HepG2 (cell line): Measurements from ENCODE around the gene PRPSAP2. TPM values are rescaled to one million over a fixed set of nuclear protein-coding genes. Genes with fewer than 3 reads are reported as not detected.
A peak's percentile ranks its signal among the peaks of the same experiment; 100 is the strongest.

ENCODE experiments used
- ATAC-seq: fragments of 200-7000 bp; cut with Tn5 transposase; 3 replicates; pipeline ENCODE4 v1.9.1; 2020; ENCODE audit warnings: mild to moderate bottlenecking, moderate library complexity
- BruUV-seq: library from RNA; stranded (reverse); fragments of 400-500 nt; replicated peaks from 2 replicates; lab custom pipeline; 2021; lab: Mats Ljungman, UMichigan
- CTCF ChIA-PET: fragments of 300-600 bp; formaldehyde crosslinking; extraction: SDS; loops from one replicate; lab custom pipeline; 2021; ENCODE audit warnings: low total read pairs, inconsistent platforms, low intra/inter-chr PET ratio; lab: Yijun Ruan, JAX
- POLR2A ChIA-PET: fragments of 350-600 bp; sonication (Branson Sonifier 250); formaldehyde crosslinking; loops from one replicate; lab custom pipeline; 2020; ENCODE audit warnings: antibody characterized with exemption, inconsistent platforms; lab: Yijun Ruan, JAX
- DNase-seq: peaks from one replicate; pipeline ENCODE4 v3.0.0-alpha.2; 2015; ENCODE audit warnings: low spot score
- FAIRE-seq: peaks from 3 replicates; lab custom pipeline; 2011; peaks lifted over from hg19 to GRCh38; lab: Jason Lieb, UNC
- H2AFZ ChIP-seq: one replicate; pipeline ENCODE4 v1.6.1; 2011; ENCODE audit warnings: low read length, inconsistent platforms
- H3K27ac ChIP-seq: fragments of 300-600 bp; 3 replicates; pipeline ENCODE4 v1.8.0; 2011; ENCODE audit warnings: mixed run types, mild to moderate bottlenecking, mixed read lengths, low read length, inconsistent platforms; ENCODE audit not compliant: insufficient read depth; ENCODE audit errors: extremely low read length
- H3K27me3 ChIP-seq, 2 experiments: fragments of 200-600 bp in 1 of 2; 2 replicates in 1 of 2; 3 replicates in 1 of 2; pipeline versions ENCODE4 v1.6.0 to v1.8.0; 2011; ENCODE audit warnings: low read length in 2 of 2, mild to moderate bottlenecking in 2 of 2, moderate library complexity in 2 of 2, inconsistent platforms in 1 of 2; ENCODE audit not compliant: insufficient read depth in 2 of 2, control insufficient read depth in 1 of 2
- H3K36me3 ChIP-seq, 2 experiments: fragments of 200-600 bp in 1 of 2; replicated peaks in 1 of 2; 2 replicates in 1 of 2; 3 replicates in 1 of 2; pipeline versions ENCODE4 v1.5.1 to v1.8.0; 2011; ENCODE audit warnings: low read length in 2 of 2, inconsistent platforms in 1 of 2; ENCODE audit not compliant: insufficient read depth in 2 of 2, control insufficient read depth in 1 of 2
- H3K4me1 ChIP-seq: 2 replicates; pipeline ENCODE4 v1.5.1; 2012; ENCODE audit warnings: low read length, inconsistent platforms; ENCODE audit not compliant: insufficient read depth
- H3K4me2 ChIP-seq: 2 replicates; pipeline ENCODE4 v1.6.0; 2011; ENCODE audit warnings: low read depth, low read length, inconsistent platforms
- H3K4me3 ChIP-seq, 3 experiments: fragments of 200-600 bp in 1 of 3; sonication (generic), shearing (Covaris generic) in 1 of 3; replicated peaks in 1 of 3; 2 replicates each; pipeline ENCODE4 v1.5.1; 2011 to 2016; ENCODE audit warnings: low read length in 3 of 3, inconsistent platforms in 2 of 3, low read depth in 2 of 3, mild to moderate bottlenecking in 2 of 3, control low read depth in 1 of 3, mixed read lengths in 1 of 3; ENCODE audit not compliant: insufficient read depth in 1 of 3
- H3K79me2 ChIP-seq: one replicate; pipeline ENCODE4 v1.6.1; 2011; ENCODE audit warnings: low read length, inconsistent platforms; ENCODE audit not compliant: insufficient read depth
- H3K9ac ChIP-seq: 2 replicates; pipeline ENCODE4 v1.6.0; 2011; ENCODE audit warnings: mild to moderate bottlenecking, low read depth, low read length, inconsistent platforms; ENCODE audit not compliant: insufficient read depth
- H3K9me3 ChIP-seq: 2 replicates; pipeline ENCODE4 v1.5.1; 2012; ENCODE audit warnings: mild to moderate bottlenecking, low read length
- H4K20me1 ChIP-seq: 2 replicates; pipeline ENCODE4 v1.6.0; 2011; ENCODE audit warnings: inconsistent platforms, mild to moderate bottlenecking, low read length, moderate library complexity; ENCODE audit not compliant: insufficient read depth
- BRCA1 ChIP-seq: sonication (generic); formaldehyde crosslinking; IDR thresholded peaks from 2 replicates; pipeline ENCODE4 v1.4.0; 2020; ENCODE audit warnings: missing genetic modification reagents
- CEBPG ChIP-seq: IDR thresholded peaks from 2 replicates; pipeline ENCODE4 v1.6.1; 2016
- HDAC2 ChIP-seq: sonication (generic); formaldehyde crosslinking; IDR thresholded peaks from 2 replicates; pipeline ENCODE4 v1.4.0; 2020; ENCODE audit warnings: missing genetic modification reagents
- HNF4A ChIP-seq: sonication (generic); formaldehyde crosslinking; IDR thresholded peaks from 2 replicates; pipeline ENCODE4 v1.4.0; 2020; ENCODE audit warnings: missing genetic modification reagents
- MIXL1 ChIP-seq: IDR thresholded peaks from 2 replicates; pipeline ENCODE4 v1.6.1; 2016
- PITX1 ChIP-seq: sonication (generic); formaldehyde crosslinking; IDR thresholded peaks from 2 replicates; pipeline ENCODE4 v1.5.1; 2020; ENCODE audit warnings: mild to moderate bottlenecking, missing genetic modification reagents
- SALL1 ChIP-seq: sonication (generic); formaldehyde crosslinking; IDR thresholded peaks from 2 replicates; pipeline ENCODE4 v1.8.0; 2022; ENCODE audit warnings: mild to moderate bottlenecking, missing genetic modification reagents
- SP2 ChIP-seq: sonication (generic); formaldehyde crosslinking; IDR thresholded peaks from 2 replicates; pipeline ENCODE4 v1.5.1; 2020; ENCODE audit warnings: mild to moderate bottlenecking, missing genetic modification reagents
- TBX2 ChIP-seq: sonication (generic); formaldehyde crosslinking; IDR thresholded peaks from 2 replicates; pipeline ENCODE4 v1.5.0; 2020; ENCODE audit warnings: missing genetic modification reagents, mild to moderate bottlenecking, borderline replicate concordance
- TBX3 ChIP-seq: fragments of 450-650 bp; IDR thresholded peaks from 2 replicates; pipeline ENCODE4 v1.6.1; 2017; ENCODE audit warnings: antibody characterized with exemption, mild to moderate bottlenecking, inconsistent platforms, borderline replicate concordance
- ZBTB38 ChIP-seq: sonication (generic); formaldehyde crosslinking; IDR thresholded peaks from 2 replicates; pipeline ENCODE4 v1.5.1; 2020; ENCODE audit warnings: mild to moderate bottlenecking, missing genetic modification reagents
- ZNF274 ChIP-seq: sonication (generic); formaldehyde crosslinking; IDR thresholded peaks from 2 replicates; pipeline ENCODE4 v1.5.1; 2020; ENCODE audit warnings: mild to moderate bottlenecking, missing genetic modification reagents
- ZNF501 ChIP-seq: sonication (generic); formaldehyde crosslinking; IDR thresholded peaks from 2 replicates; pipeline ENCODE4 v1.5.1; 2020; ENCODE audit warnings: mild to moderate bottlenecking, moderate library complexity, missing genetic modification reagents
- ZNF530 ChIP-seq: sonication (generic); formaldehyde crosslinking; IDR thresholded peaks from 2 replicates; pipeline ENCODE4 v1.5.0; 2020; ENCODE audit warnings: low read depth, mild to moderate bottlenecking, missing genetic modification reagents
- ZNF607 ChIP-seq: sonication (generic); formaldehyde crosslinking; IDR thresholded peaks from 2 replicates; pipeline ENCODE4 v1.5.1; 2020; ENCODE audit warnings: missing genetic modification reagents, mild to moderate bottlenecking, borderline replicate concordance
- ZNF788 ChIP-seq: sonication (generic); formaldehyde crosslinking; IDR thresholded peaks from 2 replicates; pipeline ENCODE4 v1.5.0; 2020; ENCODE audit warnings: mild to moderate bottlenecking, missing genetic modification reagents, borderline replicate concordance
- WGBS: methylation state at CpG from one replicate; pipeline ENCODE4 v1.1.6; 2017; ENCODE audit warnings: low lambda C conversion rate; 5-methylcytosine and 5-hydroxymethylcytosine counted together
- in situ Hi-C: cut with HindIII; loops from 2 replicates; pipeline ENCODE4 v1.10.0; 2017; ENCODE audit warnings: low pct_unique_long_range_greater_than_20kb; ENCODE audit not compliant: extremely low pct_ligation_motif_present
- intact Hi-C: fragments of 100-400 bp; cut with micrococcal nuclease; formaldehyde crosslinking; loops from one replicate; pipeline ENCODE4 v1.10.0; 2022; ENCODE audit not compliant: unreplicated experiment
- polyA plus RNA-seq, 8 experiments: library from polyadenylated mRNA; depleted of rRNA in 3 of 8; stranded (reverse) in 7 of 8; unstranded in 1 of 8; fragments of >200 nt; fragmentation: Illumina TruSeq in 4 of 8; extraction: Trizol in 4 of 8; gene quantifications; 2 replicates each; pipeline versions ENCODE4 v1.2.1 to v1.2.3, GENCODE V29; 2011 to 2016; ENCODE audit warnings: low read depth in 4 of 8, missing spikeins in 1 of 8, mixed read lengths in 1 of 8; ENCODE audit not compliant: insufficient read depth in 1 of 8
- total RNA-seq, 5 experiments: library from RNA; depleted of rRNA; stranded (reverse); fragments of >200 nt; fragmentation: Illumina TruSeq; extraction: Trizol; gene quantifications; 2 replicates each; pipeline ENCODE4 v1.2.3, GENCODE V29; 2016; ENCODE audit warnings: low read depth in 1 of 5
- TF ChIP-seq, protein P1 (sequence below): sonication (generic); formaldehyde crosslinking; IDR thresholded peaks from 2 replicates; pipeline ENCODE4 v1.5.1; 2020; ENCODE audit warnings: mild to moderate bottlenecking, missing genetic modification reagents, moderate library complexity
- TF ChIP-seq, protein P2 (sequence below): sonication (generic); formaldehyde crosslinking; IDR thresholded peaks from 2 replicates; pipeline ENCODE4 v1.4.0; 2020; ENCODE audit warnings: missing genetic modification reagents

PRPSAP2 gene
- total and polyA plus RNA-seq, 2 of the 13 experiments (the other 11 are each of a cell fraction or from before 2014, with no cell fraction given) = 34.0 to 58.9 TPM

DNA sequence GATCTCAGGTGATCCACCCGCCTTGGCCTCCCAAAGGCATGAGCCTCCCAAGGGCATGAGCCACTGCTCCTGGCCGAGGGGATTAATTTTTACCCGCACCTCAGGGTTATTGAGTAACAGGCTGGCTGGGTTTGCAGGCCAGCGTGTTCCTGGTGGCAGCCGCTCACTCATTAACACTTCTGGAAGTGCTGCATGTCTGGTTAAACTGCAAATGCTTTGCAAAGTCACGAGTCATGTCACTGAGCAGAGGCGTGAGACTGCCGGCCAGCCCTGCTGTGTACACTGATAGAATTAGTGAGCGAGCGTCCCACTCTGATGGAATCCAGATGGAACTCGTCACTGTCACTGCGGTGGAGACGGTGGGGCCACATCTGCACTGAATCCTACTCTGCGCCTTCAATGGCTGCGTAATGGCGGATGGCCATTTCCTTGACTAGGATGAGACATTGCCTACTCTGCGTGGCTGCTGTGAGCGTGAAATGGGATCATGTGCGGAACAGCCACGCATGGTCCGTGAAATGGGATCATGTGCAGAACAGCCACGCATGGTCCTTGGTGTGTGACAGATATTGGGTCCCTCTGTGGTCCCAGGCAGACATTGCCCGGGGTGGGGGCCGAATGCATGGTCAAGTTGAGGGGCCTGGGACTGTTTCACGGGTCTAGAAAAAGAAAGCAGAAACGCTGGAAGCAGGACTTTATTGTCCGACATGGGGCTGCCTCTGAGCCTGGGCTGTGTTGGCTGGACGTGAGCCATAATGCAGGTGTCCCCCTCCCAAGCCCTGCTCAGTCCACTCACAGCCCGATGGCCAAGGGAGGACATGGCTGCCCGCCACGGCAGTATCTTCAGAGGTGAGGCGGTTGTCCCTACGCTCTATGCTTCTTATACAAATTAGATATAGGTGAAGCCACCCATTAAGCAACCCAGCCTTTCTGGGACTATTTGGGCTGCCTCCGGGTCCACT lies 93.3 kb downstream of the PRPSAP2 start:
- Histone ChIP-seq H3K79me2 (no peaks in the 10 kb centered on the region), H3K27me3 (peaks cover 1 to 22% of the 10 kb centered on the region in 2 experiments; a peak in 3 of 5 replicates), H3K9ac (no peak overlapping the region), H3K4me2 (peak overlapping the region; percentile 79), H3K9me3 (no peaks in the 10 kb centered on the region), H2AFZ (no peak overlapping the region), H4K20me1 (no peaks in the 10 kb centered on the region), H3K27ac (no peak overlapping the region), H3K4me1 (peaks cover 46% of the 10 kb centered on the region), H3K36me3 (no peaks in the 10 kb centered on the region), H3K4me3 (peak overlapping the region; percentile 10 to 58 (median 27); a peak in 3 of 6 replicates)
- intact Hi-C loops (loop anchor here (10.0 kb wide), 1 partner anchor 136 kb away; no protein-coding TSS in a partner anchor), in situ Hi-C loops (no loop called here)
- ChIA-PET CTCF (interaction anchor here (0.6 to 1.3 kb wide), 2 partner anchors 10 to 135 kb away, joined by 3 to 5 read pairs; no protein-coding TSS in a partner anchor), POLR2A (no interaction called here)
- 52% methylated on average over 21 of the region's 34 CpGs for WGBS
- no TSS peak for BruUV-seq
- ATAC-seq = peak; percentile 62
- DNase-seq = no peak
- no peak for FAIRE-seq
- 0 out of 2 replicates have a peak, but pooled peaks have one; percentile 9 for TF ChIP-seq HDAC2
- 0 out of 2 replicates have a peak, but pooled peaks have one; percentile 20 for TF ChIP-seq ZNF788
- TF ChIP-seq PITX1 (CRISPR knock-in tag) = peak; percentile 88
- peak; percentile 35; the same call in 1 of the 2 replicates for TF ChIP-seq CEBPG (CRISPR knock-in tag)
- no peak for TF ChIP-seq ZNF530 (CRISPR knock-in tag)
- TF ChIP-seq, protein P1, sequence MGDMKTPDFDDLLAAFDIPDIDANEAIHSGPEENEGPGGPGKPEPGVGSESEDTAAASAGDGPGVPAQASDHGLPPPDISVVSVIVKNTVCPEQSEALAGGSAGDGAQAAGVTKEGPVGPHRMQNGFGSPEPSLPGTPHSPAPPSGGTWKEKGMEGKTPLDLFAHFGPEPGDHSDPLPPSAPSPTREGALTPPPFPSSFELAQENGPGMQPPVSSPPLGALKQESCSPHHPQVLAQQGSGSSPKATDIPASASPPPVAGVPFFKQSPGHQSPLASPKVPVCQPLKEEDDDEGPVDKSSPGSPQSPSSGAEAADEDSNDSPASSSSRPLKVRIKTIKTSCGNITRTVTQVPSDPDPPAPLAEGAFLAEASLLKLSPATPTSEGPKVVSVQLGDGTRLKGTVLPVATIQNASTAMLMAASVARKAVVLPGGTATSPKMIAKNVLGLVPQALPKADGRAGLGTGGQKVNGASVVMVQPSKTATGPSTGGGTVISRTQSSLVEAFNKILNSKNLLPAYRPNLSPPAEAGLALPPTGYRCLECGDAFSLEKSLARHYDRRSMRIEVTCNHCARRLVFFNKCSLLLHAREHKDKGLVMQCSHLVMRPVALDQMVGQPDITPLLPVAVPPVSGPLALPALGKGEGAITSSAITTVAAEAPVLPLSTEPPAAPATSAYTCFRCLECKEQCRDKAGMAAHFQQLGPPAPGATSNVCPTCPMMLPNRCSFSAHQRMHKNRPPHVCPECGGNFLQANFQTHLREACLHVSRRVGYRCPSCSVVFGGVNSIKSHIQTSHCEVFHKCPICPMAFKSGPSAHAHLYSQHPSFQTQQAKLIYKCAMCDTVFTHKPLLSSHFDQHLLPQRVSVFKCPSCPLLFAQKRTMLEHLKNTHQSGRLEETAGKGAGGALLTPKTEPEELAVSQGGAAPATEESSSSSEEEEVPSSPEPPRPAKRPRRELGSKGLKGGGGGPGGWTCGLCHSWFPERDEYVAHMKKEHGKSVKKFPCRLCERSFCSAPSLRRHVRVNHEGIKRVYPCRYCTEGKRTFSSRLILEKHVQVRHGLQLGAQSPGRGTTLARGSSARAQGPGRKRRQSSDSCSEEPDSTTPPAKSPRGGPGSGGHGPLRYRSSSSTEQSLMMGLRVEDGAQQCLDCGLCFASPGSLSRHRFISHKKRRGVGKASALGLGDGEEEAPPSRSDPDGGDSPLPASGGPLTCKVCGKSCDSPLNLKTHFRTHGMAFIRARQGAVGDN = peak; percentile 47
- no peak for TF ChIP-seq SP2
- TF ChIP-seq BRCA1 (CRISPR knock-in tag) = no peak
- TF ChIP-seq, protein P2, sequence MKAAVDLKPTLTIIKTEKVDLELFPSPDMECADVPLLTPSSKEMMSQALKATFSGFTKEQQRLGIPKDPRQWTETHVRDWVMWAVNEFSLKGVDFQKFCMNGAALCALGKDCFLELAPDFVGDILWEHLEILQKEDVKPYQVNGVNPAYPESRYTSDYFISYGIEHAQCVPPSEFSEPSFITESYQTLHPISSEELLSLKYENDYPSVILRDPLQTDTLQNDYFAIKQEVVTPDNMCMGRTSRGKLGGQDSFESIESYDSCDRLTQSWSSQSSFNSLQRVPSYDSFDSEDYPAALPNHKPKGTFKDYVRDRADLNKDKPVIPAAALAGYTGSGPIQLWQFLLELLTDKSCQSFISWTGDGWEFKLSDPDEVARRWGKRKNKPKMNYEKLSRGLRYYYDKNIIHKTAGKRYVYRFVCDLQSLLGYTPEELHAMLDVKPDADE (CRISPR knock-in tag) = no peak
- TF ChIP-seq MIXL1 (CRISPR knock-in tag) = 0 out of 2 replicates have a peak, but pooled peaks have one; percentile 41
- TF ChIP-seq TBX2 (CRISPR knock-in tag) = peak; percentile 83
- TF ChIP-seq HNF4A (CRISPR knock-in tag) = no peak
- TF ChIP-seq ZBTB38 (CRISPR knock-in tag) = 0 out of 2 replicates have a peak, but pooled peaks have one; percentile 41
- 0 out of 2 replicates have a peak, but pooled peaks have one; percentile 27 for TF ChIP-seq ZNF274 (CRISPR knock-in tag)
- TF ChIP-seq TBX3 = peak; percentile 54; the same call in 1 of the 2 replicates
- TF ChIP-seq ZNF501 (CRISPR knock-in tag) = 0 out of 2 replicates have a peak, but pooled peaks have one; percentile 24
- TF ChIP-seq SALL1 (CRISPR knock-in tag) = peak; percentile 46; the same call in 1 of the 2 replicates
- TF ChIP-seq ZNF607 (CRISPR knock-in tag) = no peak
